Lower lobe of right lung (tissue), 2 donors: Measurements from ENCODE around the gene ADGRV1. TPM values are rescaled to one million over a fixed set of nuclear protein-coding genes. Genes with fewer than 3 reads are reported as not detected.

Experiments used
- ATAC-seq, 2 donors: fragments of 200-7000 bp; cut with Tn5 transposase; one replicate each; pipeline ENCODE4 v1.9.1; 2020 to 2022; ENCODE audit warnings: mild to moderate bottlenecking in 2 of 2, moderate library complexity in 2 of 2
- DNase-seq: peaks from one replicate; pipeline ENCODE4 v3.0.0-alpha.2; 2020
- H3K27ac ChIP-seq: fragments of 200-600 bp; one replicate; pipeline ENCODE4 v1.8.0; 2022
- H3K27me3 ChIP-seq: fragments of 200-600 bp; one replicate; pipeline ENCODE4 v1.8.0; 2022; ENCODE audit warnings: low read depth
- H3K36me3 ChIP-seq: fragments of 200-600 bp; one replicate; pipeline ENCODE4 v1.8.0; 2022; ENCODE audit warnings: mild to moderate bottlenecking
- H3K4me1 ChIP-seq: fragments of 200-600 bp; one replicate; pipeline ENCODE4 v1.8.0; 2022
- H3K4me3 ChIP-seq: fragments of 200-600 bp; one replicate; pipeline ENCODE4 v1.8.0; 2022; ENCODE audit warnings: mild to moderate bottlenecking
- H3K9me3 ChIP-seq: fragments of 200-600 bp; one replicate; pipeline ENCODE4 v1.8.0; 2022
- intact Hi-C: fragments of 100-400 bp; cut with DNase I; formaldehyde crosslinking; loops from one replicate; pipeline ENCODE4 v1.11.0; 2022
- total RNA-seq: library from RNA; stranded (reverse); fragmentation: NEBNext Ultra II Directional; extraction: Animal tissue kit (Norgen Biotek cat#: 25700); gene quantifications from one replicate; pipeline ENCODE4 v1.2.1, GENCODE V29; 2021
- TF ChIP-seq, protein P1 (sequence below): fragments of 200-600 bp; IDR thresholded peaks from one replicate; pipeline ENCODE4 v1.8.0; 2022; ENCODE audit warnings: antibody characterized with exemption, mild to moderate bottlenecking
- donor health status: DM: no; HTN: yes; CAD: no; lungs with severe emphysema.

The ADGRV1 gene
- total RNA-seq, 1 donor from 2014 or later, result 49.7 TPM

DNA sequence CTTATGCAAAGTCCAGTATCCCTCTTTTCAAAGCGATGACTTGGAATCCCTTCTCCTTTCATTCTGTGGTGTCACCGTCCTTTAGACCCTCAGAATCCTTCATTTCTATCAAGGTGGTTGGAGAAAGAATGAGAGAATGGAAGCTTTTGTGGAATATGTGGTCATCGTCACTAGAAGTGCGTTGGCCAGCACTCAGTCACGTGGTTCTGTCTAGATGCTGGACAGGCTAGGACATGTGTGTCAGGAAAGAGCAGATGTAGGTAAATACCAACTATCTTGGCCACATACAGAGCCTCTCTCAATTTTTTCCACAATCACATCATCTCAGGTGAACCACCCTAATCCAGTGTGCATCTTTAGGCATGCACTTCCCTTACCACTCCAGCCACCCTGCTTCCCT, 618.5 kb downstream of the ADGRV1 start:
- Histone ChIP-seq H3K27ac (no peak overlapping the region), H3K36me3 (no peaks in the 10 kb centered on the region), H3K4me1 (no peaks in the 10 kb centered on the region), H3K9me3 (no peaks in the 10 kb centered on the region), H3K27me3 (no peaks in the 10 kb centered on the region), H3K4me3 (no peak overlapping the region)
- no peak for ATAC-seq
- intact Hi-C loops, result no loop called here
- DNase-seq, result no peak
- TF ChIP-seq, protein P1, sequence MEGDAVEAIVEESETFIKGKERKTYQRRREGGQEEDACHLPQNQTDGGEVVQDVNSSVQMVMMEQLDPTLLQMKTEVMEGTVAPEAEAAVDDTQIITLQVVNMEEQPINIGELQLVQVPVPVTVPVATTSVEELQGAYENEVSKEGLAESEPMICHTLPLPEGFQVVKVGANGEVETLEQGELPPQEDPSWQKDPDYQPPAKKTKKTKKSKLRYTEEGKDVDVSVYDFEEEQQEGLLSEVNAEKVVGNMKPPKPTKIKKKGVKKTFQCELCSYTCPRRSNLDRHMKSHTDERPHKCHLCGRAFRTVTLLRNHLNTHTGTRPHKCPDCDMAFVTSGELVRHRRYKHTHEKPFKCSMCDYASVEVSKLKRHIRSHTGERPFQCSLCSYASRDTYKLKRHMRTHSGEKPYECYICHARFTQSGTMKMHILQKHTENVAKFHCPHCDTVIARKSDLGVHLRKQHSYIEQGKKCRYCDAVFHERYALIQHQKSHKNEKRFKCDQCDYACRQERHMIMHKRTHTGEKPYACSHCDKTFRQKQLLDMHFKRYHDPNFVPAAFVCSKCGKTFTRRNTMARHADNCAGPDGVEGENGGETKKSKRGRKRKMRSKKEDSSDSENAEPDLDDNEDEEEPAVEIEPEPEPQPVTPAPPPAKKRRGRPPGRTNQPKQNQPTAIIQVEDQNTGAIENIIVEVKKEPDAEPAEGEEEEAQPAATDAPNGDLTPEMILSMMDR, result no peak

DNA sequence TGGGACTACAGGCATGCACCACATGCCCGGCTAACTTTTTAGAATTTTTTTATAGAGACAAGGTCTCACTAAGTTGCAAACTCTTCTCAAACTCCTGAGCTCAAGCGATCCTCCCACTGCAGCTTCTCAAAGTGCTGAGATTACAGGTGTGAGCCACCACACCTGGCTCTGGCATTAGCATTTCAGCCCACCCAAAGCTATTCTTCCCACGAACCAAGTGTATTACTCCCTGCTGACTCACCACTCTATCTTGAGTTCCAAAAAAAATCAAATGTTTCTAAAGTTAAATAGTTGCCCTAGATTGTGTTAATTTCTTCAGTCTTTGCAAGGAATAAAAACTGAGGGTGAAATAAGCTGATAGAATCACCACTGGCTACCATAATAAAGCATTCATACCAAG, 619.0 kb downstream of the ADGRV1 start:
- Histone ChIP-seq H3K4me3 (no peak overlapping the region), H3K27me3 (no peaks in the 10 kb centered on the region), H3K36me3 (no peaks in the 10 kb centered on the region), H3K4me1 (peaks cover 5% of the 10 kb centered on the region), H3K27ac (no peak overlapping the region), H3K9me3 (no peaks in the 10 kb centered on the region)
- no peak for ATAC-seq
- no peak for DNase-seq
- intact Hi-C loops, result no loop called here
- TF ChIP-seq, protein P1, result no peak

DNA sequence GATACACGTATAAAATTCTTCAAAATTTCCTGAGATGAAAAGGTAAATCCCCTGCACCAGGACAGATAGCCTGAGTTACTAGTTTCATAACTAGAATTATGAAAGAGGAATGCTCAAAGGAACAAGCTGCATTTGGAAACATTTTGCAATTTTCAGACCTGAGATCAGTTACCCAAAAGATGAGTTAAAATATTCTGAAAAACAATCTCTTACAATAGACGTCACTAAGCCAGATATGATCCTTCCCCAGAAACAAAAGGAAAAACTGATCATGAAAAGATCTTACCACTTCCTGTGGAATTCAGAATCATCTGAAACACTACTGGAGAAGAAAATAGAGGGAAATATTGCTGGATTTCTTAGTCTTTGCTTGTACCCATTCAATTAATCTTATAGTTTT, 619.9 kb downstream of the ADGRV1 start:
- no peak for DNase-seq
- Histone ChIP-seq H3K4me3 (no peak overlapping the region), H3K4me1 (peaks cover 6% of the 10 kb centered on the region), H3K36me3 (no peaks in the 10 kb centered on the region), H3K27me3 (no peaks in the 10 kb centered on the region), H3K27ac (peak overlapping the region; percentile 3), H3K9me3 (no peaks in the 10 kb centered on the region)
- intact Hi-C loops, result no loop called here
- no peak for ATAC-seq
- TF ChIP-seq, protein P1, result no peak

DNA sequence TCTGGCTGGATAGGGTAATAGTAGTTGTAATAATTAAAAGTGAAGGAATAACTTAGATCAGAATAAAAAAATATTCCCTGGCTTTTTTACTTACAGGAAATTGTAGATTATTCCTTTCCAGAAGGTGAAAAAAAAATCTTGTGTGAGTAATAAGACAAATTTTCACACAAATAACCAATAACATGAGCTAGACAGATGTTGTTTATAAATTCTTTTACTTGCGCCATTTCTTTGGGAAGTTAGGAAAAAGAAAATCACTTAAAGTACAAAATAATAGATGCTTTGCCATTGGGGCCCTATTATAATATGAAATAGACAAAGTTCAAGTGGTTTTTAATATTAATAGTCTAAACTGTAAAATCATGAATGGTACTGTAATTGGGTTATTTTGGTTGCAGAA, 620.4 kb downstream of the ADGRV1 start:
- Histone ChIP-seq H3K9me3 (no peaks in the 10 kb centered on the region), H3K27ac (no peak overlapping the region), H3K27me3 (no peaks in the 10 kb centered on the region), H3K4me3 (no peak overlapping the region), H3K36me3 (no peaks in the 10 kb centered on the region), H3K4me1 (peaks cover 6% of the 10 kb centered on the region)
- DNase-seq (no peak), ATAC-seq (no peak)
- intact Hi-C loops, result no loop called here
- TF ChIP-seq, protein P1, result no peak

DNA sequence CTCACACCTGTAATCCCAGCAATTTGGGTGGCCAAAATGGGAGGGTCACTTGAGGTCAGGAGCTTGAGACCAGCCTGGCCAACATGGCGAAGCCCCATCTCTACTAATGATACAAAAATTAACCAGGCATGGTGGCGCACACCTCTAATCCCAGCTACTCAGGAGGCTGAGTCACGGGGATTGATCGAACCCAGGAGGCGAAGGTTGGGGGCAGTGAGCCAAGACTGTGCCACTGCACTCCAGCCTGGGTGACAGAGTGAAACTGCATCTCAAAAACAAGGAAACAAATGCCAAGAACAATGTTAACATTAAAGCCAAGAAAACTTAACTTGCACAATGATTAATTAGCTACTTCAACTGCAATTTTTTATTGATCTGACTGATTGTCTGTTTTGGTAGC, 621.9 kb downstream of the ADGRV1 start:
- ATAC-seq, result no peak
- Histone ChIP-seq H3K9me3 (no peaks in the 10 kb centered on the region), H3K36me3 (no peaks in the 10 kb centered on the region), H3K27me3 (no peaks in the 10 kb centered on the region), H3K4me1 (peaks cover 6% of the 10 kb centered on the region), H3K27ac (no peak overlapping the region), H3K4me3 (no peak overlapping the region)
- intact Hi-C loops, result no loop called here
- DNase-seq, result no peak
- TF ChIP-seq, protein P1, result no peak

DNA sequence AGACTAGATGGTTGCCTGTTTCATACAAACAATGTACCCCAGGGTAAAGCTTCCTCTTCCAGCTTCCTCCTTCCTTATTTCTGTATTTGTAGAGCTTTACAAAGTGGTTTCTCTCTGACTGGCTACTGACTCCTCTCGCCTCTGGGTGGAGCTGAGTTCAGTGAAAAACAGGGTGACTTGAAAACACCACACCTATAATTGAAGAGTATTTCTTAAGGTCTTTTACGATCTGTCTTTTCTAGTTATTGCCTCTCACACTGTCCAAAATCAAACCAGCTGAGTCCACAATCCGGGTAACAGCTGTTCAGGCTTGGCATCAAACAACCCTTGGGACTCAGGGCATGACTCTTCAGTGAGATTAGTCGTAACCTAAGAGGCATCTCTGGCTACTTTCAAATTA, 624.2 kb downstream of the ADGRV1 start:
- DNase-seq (no peak), ATAC-seq (peak; percentile 80 to 90)
- TF ChIP-seq, protein P1, result peak; percentile 8
- H3K9me3 ChIP-seq, result no peaks in the 10 kb centered on the region
- H3K36me3 ChIP-seq, result no peaks in the 10 kb centered on the region
- peak overlapping the region; percentile 66 for H3K27ac ChIP-seq
- peaks cover 6% of the 10 kb centered on the region for H3K4me1 ChIP-seq
- H3K27me3 ChIP-seq, result no peaks in the 10 kb centered on the region
- intact Hi-C loops, result no loop called here
- no peak overlapping the region for H3K4me3 ChIP-seq
